Measurements from ENCODE around the gene SNUPN.

SNUPN gene

GRCh38 chr15:75625542-75626347 lies at the start of gene SNUPN:
TSS of gene SNUPN (minus strand) at chr15:75625725. CDS start at chr15:75621051, 4,674 bp downstream.
- DNase-seq: peak; percentile 92 to 96 (median 94)

GRCh38 chr15:75674366-75674765 lies 48.8 kb upstream of the SNUPN start:
- DNase-seq: no peak

GRCh38 chr15:75673426-75674235 lies 48.1 kb upstream of the SNUPN start:
- DNase-seq: no peak

- no peak for DNase-seq
These were observed 47.3 kb upstream of the SNUPN start for GRCh38 chr15:75672646-75673425.

- no peak for DNase-seq
These were observed 46.4 kb upstream of the SNUPN start for GRCh38 chr15:75671730-75672602.

- DNase-seq: no peak
These were observed 44.3 kb upstream of the SNUPN start for GRCh38 chr15:75669879-75670212.

- DNase-seq: no peak
These were observed 43.8 kb upstream of the SNUPN start for GRCh38 chr15:75669191-75669878.

- peak; percentile 51 to 66 (median 58) for DNase-seq
These were observed 41.4 kb upstream of the SNUPN start for GRCh38 chr15:75666823-75667501.

GRCh38 chr15:75663931-75664421 lies 38.5 kb upstream of the SNUPN start:
- no peak for DNase-seq

- no peak for DNase-seq
These were observed 37.4 kb upstream of the SNUPN start for GRCh38 chr15:75662823-75663519.

GRCh38 chr15:75661756-75662140 lies 36.2 kb upstream of the SNUPN start:
- no peak for DNase-seq

- peak in 1 of 3 donors; percentile 24 for DNase-seq
These were observed 35.7 kb upstream of the SNUPN start for GRCh38 chr15:75661100-75661755.

- no peak for DNase-seq
These were observed 34.6 kb upstream of the SNUPN start for GRCh38 chr15:75659928-75660645.

- DNase-seq: peak; percentile 25 to 46 (median 40)
These were observed 33.7 kb upstream of the SNUPN start for GRCh38 chr15:75659141-75659771.

- DNase-seq: no peak
These were observed 31.3 kb upstream of the SNUPN start for GRCh38 chr15:75656813-75657212.

GRCh38 chr15:75656331-75656730 lies 30.8 kb upstream of the SNUPN start:
- DNase-seq: no peak

- no peak for DNase-seq
These were observed 30.4 kb upstream of the SNUPN start for GRCh38 chr15:75655931-75656330.

- no peak for DNase-seq
These were observed 28.8 kb upstream of the SNUPN start for GRCh38 chr15:75654201-75654907.
